ENCODE data around the gene CR1. TPM values are rescaled to one million over a fixed set of nuclear protein-coding genes. Genes with fewer than 3 reads are reported as not detected.
"Not testable (repeated sequence)": the region's sequence is repeated elsewhere in the genome, so short reads cannot be mapped to it uniquely, and the experiment has no call there.

CR1 gene
- total RNA-seq, 1 experiment from 2014 or later = 0.07 TPM

- not testable (repeated sequence) for H3K36me3 ChIP-seq (replicated peaks; ENCODE audit: control insufficient read depth, insufficient read depth, low read length); H3K4me3 ChIP-seq (ENCODE audit: insufficient read depth, low read depth, low read length); DNase-seq; H3K27me3 ChIP-seq (ENCODE audit: control insufficient read depth, insufficient read depth, low read length)
Measured at GRCh38 chr1:207634293-207634692, 138.3 kb downstream of the CR1 start.

- not testable (repeated sequence) for DNase-seq; H3K27me3 ChIP-seq (ENCODE audit: control insufficient read depth, insufficient read depth, low read length)
Measured at GRCh38 chr1:207635569-207636186, 139.7 kb downstream of the CR1 start.

GRCh38 chr1:207638487-207639145 lies 142.7 kb downstream of the CR1 start:
- H3K27me3 ChIP-seq (ENCODE audit: control insufficient read depth, insufficient read depth, low read length); DNase-seq; H3K36me3 ChIP-seq (replicated peaks; ENCODE audit: control insufficient read depth, insufficient read depth, low read length); H3K4me3 ChIP-seq (ENCODE audit: insufficient read depth, low read depth, low read length): not testable (repeated sequence)

More at GRCh38 chr1:207635569-207636186, 139.7 kb downstream of the CR1 start:
- not testable (repeated sequence) for H3K36me3 ChIP-seq (replicated peaks; ENCODE audit: control insufficient read depth, insufficient read depth, low read length); H3K4me3 ChIP-seq (ENCODE audit: insufficient read depth, low read depth, low read length)

GRCh38 chr1:207639362-207639761 lies 143.4 kb downstream of the CR1 start:
- not testable (repeated sequence) for H3K27me3 ChIP-seq (ENCODE audit: control insufficient read depth, insufficient read depth, low read length); H3K4me3 ChIP-seq (ENCODE audit: insufficient read depth, low read depth, low read length); DNase-seq; H3K36me3 ChIP-seq (replicated peaks; ENCODE audit: control insufficient read depth, insufficient read depth, low read length)

- DNase-seq = no peak
- Histone ChIP-seq H3K36me3 (replicated peaks; ENCODE audit: control insufficient read depth, insufficient read depth, low read length) (no peaks in the 10 kb centered on the region), H3K27me3 (ENCODE audit: control insufficient read depth, insufficient read depth, low read length) (no peaks in the 10 kb centered on the region), H3K4me3 (ENCODE audit: insufficient read depth, low read depth, low read length) (no peak overlapping the region)
Measured at GRCh38 chr1:207644166-207644851, 148.4 kb downstream of the CR1 start.

- peak within 1 kb of the TSS; percentile 35; the same call in 1 of the 2 replicates for H3K4me3 ChIP-seq (ENCODE audit: insufficient read depth, low read depth, low read length)
- H3K27me3 ChIP-seq (ENCODE audit: control insufficient read depth, insufficient read depth, low read length) = no peaks in the 10 kb centered on the region
- no peak for DNase-seq
- no peaks in the 10 kb centered on the region for H3K36me3 ChIP-seq (replicated peaks; ENCODE audit: control insufficient read depth, insufficient read depth, low read length)
Measured at GRCh38 chr1:207644852-207645634, 149.1 kb downstream of the CR1 start, which contains the start of gene CR1L. CR1L (plus strand) TSS chr1:207645133; CDS start chr1:207645234, 101 bp downstream.

- Histone ChIP-seq H3K4me3 (ENCODE audit: insufficient read depth, low read depth, low read length) (peak overlapping the region; percentile 35; the same call in 1 of the 2 replicates), H3K36me3 (replicated peaks; ENCODE audit: control insufficient read depth, insufficient read depth, low read length) (no peaks in the 10 kb centered on the region), H3K27me3 (ENCODE audit: control insufficient read depth, insufficient read depth, low read length) (no peaks in the 10 kb centered on the region)
- no peak for DNase-seq
Measured at GRCh38 chr1:207645635-207646081, 149.7 kb downstream of the CR1 start.

GRCh38 chr1:207646171-207646570 lies 150.2 kb downstream of the CR1 start:
- no peak for DNase-seq
- no peaks in the 10 kb centered on the region for H3K27me3 ChIP-seq (ENCODE audit: control insufficient read depth, insufficient read depth, low read length)
- no peak overlapping the region for H3K4me3 ChIP-seq (ENCODE audit: insufficient read depth, low read depth, low read length)
- no peaks in the 10 kb centered on the region for H3K36me3 ChIP-seq (replicated peaks; ENCODE audit: control insufficient read depth, insufficient read depth, low read length)

GRCh38 chr1:207646944-207647579 lies 151.1 kb downstream of the CR1 start:
- no peak for DNase-seq
- Histone ChIP-seq H3K27me3 (ENCODE audit: control insufficient read depth, insufficient read depth, low read length) (no peaks in the 10 kb centered on the region), H3K36me3 (replicated peaks; ENCODE audit: control insufficient read depth, insufficient read depth, low read length) (no peaks in the 10 kb centered on the region), H3K4me3 (ENCODE audit: insufficient read depth, low read depth, low read length) (no peak overlapping the region)

- no peaks in the 10 kb centered on the region for H3K36me3 ChIP-seq (replicated peaks; ENCODE audit: control insufficient read depth, insufficient read depth, low read length)
Measured at GRCh38 chr1:207647671-207648333, 151.8 kb downstream of the CR1 start.

GRCh38 chr1:207648334-207649209 lies 152.6 kb downstream of the CR1 start:
- no peak for DNase-seq
- Histone ChIP-seq H3K27me3 (ENCODE audit: control insufficient read depth, insufficient read depth, low read length) (no peaks in the 10 kb centered on the region), H3K4me3 (ENCODE audit: insufficient read depth, low read depth, low read length) (no peak overlapping the region), H3K36me3 (replicated peaks; ENCODE audit: control insufficient read depth, insufficient read depth, low read length) (no peaks in the 10 kb centered on the region)

More at GRCh38 chr1:207647671-207648333, 151.8 kb downstream of the CR1 start:
- Histone ChIP-seq H3K27me3 (ENCODE audit: control insufficient read depth, insufficient read depth, low read length) (no peaks in the 10 kb centered on the region), H3K4me3 (ENCODE audit: insufficient read depth, low read depth, low read length) (no peak overlapping the region)
- no peak for DNase-seq

- Histone ChIP-seq H3K36me3 (replicated peaks; ENCODE audit: control insufficient read depth, insufficient read depth, low read length) (no peaks in the 10 kb centered on the region), H3K27me3 (ENCODE audit: control insufficient read depth, insufficient read depth, low read length) (no peaks in the 10 kb centered on the region), H3K4me3 (ENCODE audit: insufficient read depth, low read depth, low read length) (no peak overlapping the region)
- no peak for DNase-seq
Measured at GRCh38 chr1:207649210-207649753, 153.3 kb downstream of the CR1 start.

All from H7 (cell line).